ENCODE results near the gene ADCY10.
"Not testable (repeated sequence)": the region's sequence is repeated elsewhere in the genome, so short reads cannot be mapped to it uniquely, and the experiment has no call there.

The ADCY10 gene

GRCh38 chr1:167808690-167809089 lies 105.2 kb downstream of the ADCY10 start:
- Histone ChIP-seq H2BK120ac (ENCODE audit: insufficient read depth, low read length, poor library complexity) (no peak overlapping the region), H2AFZ (ENCODE audit: insufficient read depth, low read length, poor library complexity) (no peak overlapping the region), H3K36me3 (ENCODE audit: control insufficient read depth in 1 of 2, insufficient read depth in 2 of 2, low read length in 2 of 2) (peaks cover 0 to 3% of the 10 kb centered on the region in 2 experiments), H4K8ac (ENCODE audit: low read depth, low read length) (no peak overlapping the region), H3K27me3 (ENCODE audit: insufficient read depth, low read length) (no peaks in the 10 kb centered on the region), H3K79me2 (ENCODE audit: control insufficient read depth, insufficient read depth, low read length, poor library complexity) (no peaks in the 10 kb centered on the region), H3K14ac (ENCODE audit: low read length) (no peak overlapping the region), H2BK5ac (ENCODE audit: low read depth, low read length, poor library complexity) (no peak overlapping the region), H3K4me2 (ENCODE audit: low read length) (no peak overlapping the region), H3K79me1 (ENCODE audit: low read length) (no peaks in the 10 kb centered on the region), H3K23ac (ENCODE audit: low read length) (no peak overlapping the region), H4K91ac (ENCODE audit: low read depth, low read length) (no peak overlapping the region), H3K18ac (ENCODE audit: low read length) (no peak overlapping the region), H3K9ac (ENCODE audit: low read length) (no peak overlapping the region), H2BK12ac (ENCODE audit: low read length) (no peak overlapping the region), H3K9me3 (ENCODE audit: insufficient read depth, low read depth, low read length) (peaks cover 7% of the 10 kb centered on the region), H3K27ac (ENCODE audit: low read depth, low read length) (no peak overlapping the region), H4K12ac (ENCODE audit: low read depth, low read length) (no peak overlapping the region), H2AK5ac (ENCODE audit: low read length) (no peak overlapping the region), H3K4ac (ENCODE audit: low read depth, low read length) (no peak overlapping the region), H3K4me1 (ENCODE audit: control insufficient read depth in 1 of 2, insufficient read depth in 2 of 2, low read length in 2 of 2) (no peaks in the 10 kb centered on the region), H3K4me3 (ENCODE audit: low read depth, low read length) (no peak overlapping the region)
- no CpG with 5 or more reads among the region's 3 CpGs for WGBS (ENCODE audit: extremely low coverage, insufficient coverage, insufficient read length)
- no peak for DNase-seq

DNA sequence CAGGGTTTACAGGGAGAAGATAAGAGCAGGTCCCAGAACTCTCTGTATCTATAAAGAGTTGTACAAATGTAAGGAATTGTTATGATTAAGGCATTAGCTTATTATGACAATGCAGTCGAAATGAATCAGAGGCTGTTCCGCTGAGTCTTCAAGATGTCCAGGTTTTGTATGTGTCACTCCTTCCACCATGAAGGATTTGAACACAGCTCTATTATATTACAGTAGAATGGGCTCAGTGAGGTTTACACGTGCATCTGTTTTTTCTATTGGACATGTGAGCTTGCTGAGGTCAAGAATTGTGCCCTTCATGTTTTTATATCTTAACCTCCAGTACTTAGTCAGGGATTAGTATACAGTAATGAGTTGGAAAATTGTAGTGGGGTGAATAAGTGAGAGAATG lies 105.8 kb downstream of the ADCY10 start:
- no peak overlapping the region for H2BK120ac ChIP-seq (ENCODE audit: insufficient read depth, low read length, poor library complexity)
- H3K9ac ChIP-seq (ENCODE audit: low read length): no peak overlapping the region
- no peak overlapping the region for H3K4me2 ChIP-seq (ENCODE audit: low read length)
- no peaks in the 10 kb centered on the region for H3K79me1 ChIP-seq (ENCODE audit: low read length)
- no peak overlapping the region for H2AFZ ChIP-seq (ENCODE audit: insufficient read depth, low read length, poor library complexity)
- H3K4me1 ChIP-seq (ENCODE audit: control insufficient read depth in 1 of 2, insufficient read depth in 2 of 2, low read length in 2 of 2): no peaks in the 10 kb centered on the region
- H3K4me3 ChIP-seq (ENCODE audit: low read depth, low read length): no peak overlapping the region
- H4K91ac ChIP-seq (ENCODE audit: low read depth, low read length): no peak overlapping the region
- H2BK12ac ChIP-seq (ENCODE audit: low read length): no peak overlapping the region
- H3K79me2 ChIP-seq (ENCODE audit: control insufficient read depth, insufficient read depth, low read length, poor library complexity): no peaks in the 10 kb centered on the region
- H3K36me3 ChIP-seq (ENCODE audit: control insufficient read depth in 1 of 2, insufficient read depth in 2 of 2, low read length in 2 of 2): peaks cover 0 to 3% of the 10 kb centered on the region in 2 experiments
- H3K23ac ChIP-seq (ENCODE audit: low read length): no peak overlapping the region
- H3K4ac ChIP-seq (ENCODE audit: low read depth, low read length): no peak overlapping the region
- H4K8ac ChIP-seq (ENCODE audit: low read depth, low read length): no peak overlapping the region
- no peak overlapping the region for H2AK5ac ChIP-seq (ENCODE audit: low read length)
- no peak overlapping the region for H2BK5ac ChIP-seq (ENCODE audit: low read depth, low read length, poor library complexity)
- no peak for DNase-seq
- no peak overlapping the region for H3K14ac ChIP-seq (ENCODE audit: low read length)
- peaks cover 7% of the 10 kb centered on the region for H3K9me3 ChIP-seq (ENCODE audit: insufficient read depth, low read depth, low read length)
- no peak overlapping the region for H3K18ac ChIP-seq (ENCODE audit: low read length)
- no peaks in the 10 kb centered on the region for H3K27me3 ChIP-seq (ENCODE audit: insufficient read depth, low read length)
- no peak overlapping the region for H3K27ac ChIP-seq (ENCODE audit: low read depth, low read length)
- no CpG with 5 or more reads among the region's 3 CpGs for WGBS (ENCODE audit: extremely low coverage, insufficient coverage, insufficient read length)
- no peak overlapping the region for H4K12ac ChIP-seq (ENCODE audit: low read depth, low read length)

- not testable (repeated sequence) for H3K27me3 ChIP-seq (ENCODE audit: insufficient read depth, low read length); H3K9ac ChIP-seq (ENCODE audit: low read length); H4K8ac ChIP-seq (ENCODE audit: low read depth, low read length); H3K36me3 ChIP-seq (ENCODE audit: control insufficient read depth in 1 of 2, insufficient read depth in 2 of 2, low read length in 2 of 2); H2AK5ac ChIP-seq (ENCODE audit: low read length); H3K79me1 ChIP-seq (ENCODE audit: low read length); H3K4me2 ChIP-seq (ENCODE audit: low read length); H3K14ac ChIP-seq (ENCODE audit: low read length); H3K27ac ChIP-seq (ENCODE audit: low read depth, low read length); H2BK120ac ChIP-seq (ENCODE audit: insufficient read depth, low read length, poor library complexity); H4K91ac ChIP-seq (ENCODE audit: low read depth, low read length); H3K18ac ChIP-seq (ENCODE audit: low read length); H2AFZ ChIP-seq (ENCODE audit: insufficient read depth, low read length, poor library complexity); H3K23ac ChIP-seq (ENCODE audit: low read length); H3K4me1 ChIP-seq (ENCODE audit: control insufficient read depth in 1 of 2, insufficient read depth in 2 of 2, low read length in 2 of 2); H3K79me2 ChIP-seq (ENCODE audit: control insufficient read depth, insufficient read depth, low read length, poor library complexity); H4K12ac ChIP-seq (ENCODE audit: low read depth, low read length); H2BK5ac ChIP-seq (ENCODE audit: low read depth, low read length, poor library complexity); H3K9me3 ChIP-seq (ENCODE audit: insufficient read depth, low read depth, low read length); H3K4ac ChIP-seq (ENCODE audit: low read depth, low read length); H3K4me3 ChIP-seq (ENCODE audit: low read depth, low read length); H2BK12ac ChIP-seq (ENCODE audit: low read length); DNase-seq
- WGBS (ENCODE audit: extremely low coverage, insufficient coverage, insufficient read length): 80% methylated on average over 1 of the region's 12 CpGs
Measured at GRCh38 chr1:167806676-167807075, 107.3 kb downstream of the ADCY10 start.

- H4K8ac ChIP-seq (ENCODE audit: low read depth, low read length); H4K91ac ChIP-seq (ENCODE audit: low read depth, low read length); H3K4me1 ChIP-seq (ENCODE audit: control insufficient read depth in 1 of 2, insufficient read depth in 2 of 2, low read length in 2 of 2); H3K14ac ChIP-seq (ENCODE audit: low read length); H3K27me3 ChIP-seq (ENCODE audit: insufficient read depth, low read length); H3K23ac ChIP-seq (ENCODE audit: low read length); H3K9ac ChIP-seq (ENCODE audit: low read length); H3K79me2 ChIP-seq (ENCODE audit: control insufficient read depth, insufficient read depth, low read length, poor library complexity); H3K79me1 ChIP-seq (ENCODE audit: low read length); H2BK120ac ChIP-seq (ENCODE audit: insufficient read depth, low read length, poor library complexity); H2AK5ac ChIP-seq (ENCODE audit: low read length); H3K27ac ChIP-seq (ENCODE audit: low read depth, low read length); DNase-seq; H2AFZ ChIP-seq (ENCODE audit: insufficient read depth, low read length, poor library complexity); H3K18ac ChIP-seq (ENCODE audit: low read length); H2BK12ac ChIP-seq (ENCODE audit: low read length); H3K9me3 ChIP-seq (ENCODE audit: insufficient read depth, low read depth, low read length); H3K4ac ChIP-seq (ENCODE audit: low read depth, low read length); H3K4me2 ChIP-seq (ENCODE audit: low read length); H4K12ac ChIP-seq (ENCODE audit: low read depth, low read length); H2BK5ac ChIP-seq (ENCODE audit: low read depth, low read length, poor library complexity); H3K4me3 ChIP-seq (ENCODE audit: low read depth, low read length): not testable (repeated sequence)
- no CpG with 5 or more reads among the region's 23 CpGs for WGBS (ENCODE audit: extremely low coverage, insufficient coverage, insufficient read length)
- peaks cover 5 to 11% of the 10 kb centered on the region in 2 experiments for H3K36me3 ChIP-seq (ENCODE audit: control insufficient read depth in 1 of 2, insufficient read depth in 2 of 2, low read length in 2 of 2)
Measured at GRCh38 chr1:167806235-167806634, 107.7 kb downstream of the ADCY10 start.

All from trophoblast cell (in vitro differentiated cells and primary cell).